Osteoblast (primary cell): ENCODE measurements around the gene SCAI. TPM values are rescaled to one million over a fixed set of nuclear protein-coding genes. Genes with fewer than 3 reads are reported as not detected.
A peak's percentile ranks its signal among the peaks of the same experiment; 100 is the strongest.

Experiments
- DNase-seq: peaks from one replicate; pipeline ENCODE4 v3.0.0; 2011; ENCODE audit warnings: low spot score, mixed read lengths; ENCODE audit not compliant: insufficient read length; ENCODE audit errors: missing footprints
- H2AFZ ChIP-seq: 2 replicates; pipeline ENCODE4 v1.6.0; 2011; ENCODE audit warnings: mild to moderate bottlenecking, low read length
- H3K27ac ChIP-seq: 2 replicates; pipeline ENCODE4 v1.5.1; 2011; ENCODE audit warnings: mild to moderate bottlenecking, low read depth, low read length, moderate library complexity
- H3K27me3 ChIP-seq: 2 replicates; pipeline ENCODE4 v1.6.0; 2012; ENCODE audit warnings: mild to moderate bottlenecking, control low read depth, inconsistent platforms, low read length, moderate library complexity; ENCODE audit not compliant: insufficient read depth
- H3K36me3 ChIP-seq: 2 replicates; pipeline ENCODE4 v1.5.1; 2011; ENCODE audit warnings: mild to moderate bottlenecking, low read length, control low read depth, moderate library complexity; ENCODE audit not compliant: insufficient read depth
- H3K4me1 ChIP-seq: 2 replicates; pipeline ENCODE4 v1.5.1; 2011; ENCODE audit warnings: mild to moderate bottlenecking, low read length, control low read depth, moderate library complexity; ENCODE audit not compliant: insufficient read depth
- H3K4me2 ChIP-seq: 2 replicates; pipeline ENCODE4 v1.6.0; 2011; ENCODE audit warnings: mild to moderate bottlenecking, low read length; ENCODE audit not compliant: insufficient read depth
- H3K4me3 ChIP-seq: fragments of 200-600 bp; sonication (generic); 3 replicates; pipeline ENCODE4 v1.5.1; 2012; ENCODE audit warnings: mild to moderate bottlenecking, low read length, inconsistent platforms; ENCODE audit not compliant: insufficient read depth
- H3K79me2 ChIP-seq: 2 replicates; pipeline ENCODE4 v1.6.0; 2012; ENCODE audit warnings: mild to moderate bottlenecking, low read length, control low read depth, inconsistent platforms; ENCODE audit not compliant: insufficient read depth
- H3K9me3 ChIP-seq: 2 replicates; pipeline ENCODE4 v1.5.1; 2011; ENCODE audit warnings: low read depth, low read length, control low read depth
- H4K20me1 ChIP-seq: 2 replicates; pipeline ENCODE4 v1.6.0; 2012; ENCODE audit warnings: mild to moderate bottlenecking, low read length, control low read depth; ENCODE audit not compliant: insufficient read depth
- total RNA-seq: library from RNA; depleted of rRNA; stranded (reverse); fragments of >200 nt; gene quantifications from 2 replicates; pipeline ENCODE4 v1.2.3, GENCODE V29; 2012
- TF ChIP-seq, protein P1 (sequence below): IDR thresholded peaks from 2 replicates; pipeline ENCODE4 v1.5.1; 2011; ENCODE audit warnings: mild to moderate bottlenecking, low read depth, low read length, moderate library complexity; ENCODE audit errors: extremely low read depth

The SCAI gene
- total RNA-seq, 1 donor = 11.2 TPM

DNA sequence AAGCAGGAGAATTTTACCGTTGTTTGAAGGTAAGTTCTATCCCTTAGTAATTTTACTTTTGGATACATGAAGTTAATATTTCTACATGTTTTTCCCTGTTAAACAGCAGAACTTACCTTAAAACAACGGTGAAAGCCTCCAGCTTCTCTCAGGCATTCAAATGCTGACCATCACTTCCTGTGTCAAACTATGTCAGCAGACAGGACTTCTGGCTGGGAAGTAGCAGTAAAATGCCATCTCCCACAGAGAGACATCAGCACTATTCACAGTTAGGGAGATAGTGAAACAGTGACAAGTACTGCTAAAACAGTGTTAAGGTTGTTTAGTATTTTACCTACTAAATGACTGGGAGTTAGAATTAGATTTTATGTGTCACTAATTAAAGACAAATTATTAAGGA, 168.2 kb downstream of the SCAI start:
- DNase-seq = no peak
- TF ChIP-seq, protein P1, sequence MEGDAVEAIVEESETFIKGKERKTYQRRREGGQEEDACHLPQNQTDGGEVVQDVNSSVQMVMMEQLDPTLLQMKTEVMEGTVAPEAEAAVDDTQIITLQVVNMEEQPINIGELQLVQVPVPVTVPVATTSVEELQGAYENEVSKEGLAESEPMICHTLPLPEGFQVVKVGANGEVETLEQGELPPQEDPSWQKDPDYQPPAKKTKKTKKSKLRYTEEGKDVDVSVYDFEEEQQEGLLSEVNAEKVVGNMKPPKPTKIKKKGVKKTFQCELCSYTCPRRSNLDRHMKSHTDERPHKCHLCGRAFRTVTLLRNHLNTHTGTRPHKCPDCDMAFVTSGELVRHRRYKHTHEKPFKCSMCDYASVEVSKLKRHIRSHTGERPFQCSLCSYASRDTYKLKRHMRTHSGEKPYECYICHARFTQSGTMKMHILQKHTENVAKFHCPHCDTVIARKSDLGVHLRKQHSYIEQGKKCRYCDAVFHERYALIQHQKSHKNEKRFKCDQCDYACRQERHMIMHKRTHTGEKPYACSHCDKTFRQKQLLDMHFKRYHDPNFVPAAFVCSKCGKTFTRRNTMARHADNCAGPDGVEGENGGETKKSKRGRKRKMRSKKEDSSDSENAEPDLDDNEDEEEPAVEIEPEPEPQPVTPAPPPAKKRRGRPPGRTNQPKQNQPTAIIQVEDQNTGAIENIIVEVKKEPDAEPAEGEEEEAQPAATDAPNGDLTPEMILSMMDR = no peak
- Histone ChIP-seq H3K27me3 (no peaks in the 10 kb centered on the region), H3K27ac (no peak overlapping the region), H3K79me2 (no peaks in the 10 kb centered on the region), H3K9me3 (no peaks in the 10 kb centered on the region), H3K4me3 (no peak overlapping the region), H4K20me1 (no peaks in the 10 kb centered on the region), H2AFZ (no peak overlapping the region), H3K4me1 (no peaks in the 10 kb centered on the region), H3K4me2 (no peak overlapping the region), H3K36me3 (peaks cover 9% of the 10 kb centered on the region)

DNA sequence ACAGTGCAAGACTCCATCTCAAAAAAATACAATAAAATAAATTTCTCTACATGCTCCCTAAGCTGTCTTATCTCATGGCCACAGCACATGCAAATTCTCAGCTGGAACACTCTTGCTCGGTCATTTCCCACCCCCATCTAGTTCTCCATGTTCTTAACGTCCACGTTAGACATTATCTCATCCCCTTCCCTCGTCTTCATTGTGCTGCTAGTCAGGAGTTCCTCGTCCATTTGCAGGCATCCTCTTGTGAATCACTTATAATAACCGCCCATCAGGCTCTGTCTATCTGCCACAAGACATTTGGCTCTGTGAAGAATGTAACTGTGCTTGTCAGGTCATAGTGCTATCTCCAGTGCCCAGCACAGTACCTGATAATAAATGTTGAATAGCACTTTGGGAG, 169.5 kb downstream of the SCAI start:
- DNase-seq = no peak
- Histone ChIP-seq H3K4me2 (no peak overlapping the region), H3K4me1 (no peaks in the 10 kb centered on the region), H4K20me1 (no peaks in the 10 kb centered on the region), H3K27ac (no peak overlapping the region), H3K36me3 (peaks cover 9% of the 10 kb centered on the region), H3K4me3 (no peak overlapping the region), H3K79me2 (no peaks in the 10 kb centered on the region), H3K27me3 (no peaks in the 10 kb centered on the region), H3K9me3 (no peaks in the 10 kb centered on the region), H2AFZ (no peak overlapping the region)
- TF ChIP-seq, protein P1 = no peak

DNA sequence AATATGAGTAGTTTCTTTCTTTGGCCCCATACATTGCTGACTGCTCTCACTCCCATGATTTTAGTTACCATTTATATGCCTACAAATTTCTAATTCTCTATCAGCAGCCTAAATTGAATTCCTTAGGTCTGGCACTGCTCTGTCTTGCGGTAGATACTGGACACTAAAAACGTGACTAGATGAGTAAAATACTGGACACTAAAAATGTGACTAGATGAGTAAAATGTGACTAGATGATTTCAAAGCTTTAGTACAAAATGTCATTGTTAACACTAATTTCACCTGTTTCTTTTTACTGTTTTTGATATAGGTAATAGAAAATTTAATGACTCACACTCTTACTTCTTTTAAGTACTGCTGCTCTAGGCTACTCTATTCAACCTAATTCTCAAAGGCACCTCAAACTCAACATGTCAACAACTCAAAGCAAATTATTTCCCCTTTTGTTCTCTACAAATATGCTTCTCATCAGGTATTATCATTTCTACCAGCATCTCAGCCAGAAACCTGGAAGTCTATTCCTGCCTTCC, 171.0 kb downstream of the SCAI start:
- TF ChIP-seq, protein P1 = no peak
- H3K79me2 ChIP-seq = no peaks in the 10 kb centered on the region
- no peak overlapping the region for H3K4me2 ChIP-seq
- DNase-seq = peak; percentile 73
- H3K4me3 ChIP-seq = no peak overlapping the region
- no peaks in the 10 kb centered on the region for H3K4me1 ChIP-seq
- peaks cover 9% of the 10 kb centered on the region for H3K36me3 ChIP-seq
- H3K9me3 ChIP-seq = no peaks in the 10 kb centered on the region
- no peak overlapping the region for H2AFZ ChIP-seq
- H4K20me1 ChIP-seq = no peaks in the 10 kb centered on the region
- no peak overlapping the region for H3K27ac ChIP-seq
- H3K27me3 ChIP-seq = no peaks in the 10 kb centered on the region

DNA sequence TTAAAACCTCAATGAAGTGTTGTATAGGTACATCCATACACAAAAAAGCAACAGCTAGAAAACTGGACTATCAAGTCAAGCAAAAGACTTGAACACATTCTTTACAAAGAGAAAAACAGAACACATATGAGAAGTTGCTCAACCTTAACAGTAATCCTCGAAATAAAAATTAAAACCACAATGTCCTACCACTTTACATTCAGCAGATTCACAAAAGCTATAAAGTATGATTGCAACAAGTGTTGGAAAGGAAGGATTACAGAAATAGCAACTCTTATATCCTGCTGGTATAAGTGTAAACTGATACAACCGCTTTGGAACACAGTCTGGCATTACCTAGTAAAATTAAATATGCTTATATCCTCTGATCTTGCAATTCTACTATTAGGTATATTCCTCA, 173.9 kb downstream of the SCAI start:
- H2AFZ ChIP-seq = no peak overlapping the region
- no peaks in the 10 kb centered on the region for H3K4me1 ChIP-seq
- H3K4me3 ChIP-seq = no peak overlapping the region
- H3K36me3 ChIP-seq = peaks cover 9% of the 10 kb centered on the region
- H4K20me1 ChIP-seq = no peaks in the 10 kb centered on the region
- no peaks in the 10 kb centered on the region for H3K79me2 ChIP-seq
- no peak overlapping the region for H3K27ac ChIP-seq
- DNase-seq = no peak
- H3K9me3 ChIP-seq = no peaks in the 10 kb centered on the region
- H3K4me2 ChIP-seq = no peak overlapping the region
- no peaks in the 10 kb centered on the region for H3K27me3 ChIP-seq
- TF ChIP-seq, protein P1 = no peak
